ENCODE data around the gene PRND.
"Not testable (repeated sequence)": the region's sequence is repeated elsewhere in the genome, so short reads cannot be mapped to it uniquely, and the experiment has no call there.

The PRND gene

DNA sequence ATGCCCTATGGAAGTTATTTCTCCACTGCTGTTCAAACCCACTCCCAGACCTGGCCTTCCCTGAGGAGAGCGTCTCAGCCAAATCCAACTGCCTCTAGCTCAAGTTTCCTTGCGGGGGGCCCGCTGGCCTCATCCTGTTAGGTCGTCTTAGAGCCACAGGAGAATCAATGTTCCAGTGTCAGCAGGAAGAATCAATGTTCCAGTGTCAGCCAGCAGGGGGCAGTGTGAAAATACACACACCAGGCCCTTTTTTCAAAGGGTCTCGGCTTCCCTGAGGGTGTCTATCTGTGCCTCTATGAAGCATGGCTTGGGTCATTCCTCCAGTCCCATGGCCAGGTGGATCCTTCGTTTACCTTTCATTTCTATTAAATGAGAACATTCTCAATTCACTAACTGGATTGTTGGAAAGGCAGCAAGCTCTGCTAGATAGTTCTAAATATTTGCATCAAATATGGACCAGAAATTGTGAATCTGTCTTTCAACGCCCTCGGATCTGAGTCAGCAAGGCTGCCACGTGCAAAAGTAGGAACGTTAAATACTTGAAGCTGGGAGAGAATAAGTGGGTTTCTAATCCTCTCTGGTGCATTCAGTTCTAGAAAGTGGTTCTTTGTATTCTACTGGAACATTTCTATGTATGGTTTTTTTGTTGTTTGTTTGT, 19.2 kb downstream of the PRND start:
- no peak for FAIRE-seq

DNA sequence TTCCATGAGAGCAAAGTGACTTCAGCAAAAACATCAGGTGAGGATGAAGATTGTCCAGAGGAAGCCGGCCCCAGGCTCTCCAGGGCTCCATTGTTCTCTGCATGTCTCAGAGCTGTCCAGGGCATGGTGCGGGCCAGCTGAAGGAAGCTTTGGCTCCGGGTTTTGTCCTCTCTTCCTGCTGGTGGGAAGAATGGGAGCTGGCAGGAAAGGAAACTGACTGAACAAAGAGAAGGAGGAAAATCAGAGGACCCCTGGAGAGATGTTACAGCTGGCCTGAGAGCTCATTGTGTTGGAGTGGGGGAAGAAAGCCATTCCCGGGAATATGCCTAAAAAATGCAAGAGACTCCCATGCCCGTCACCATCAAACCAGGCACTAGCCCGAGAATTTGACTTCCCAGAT, 27.1 kb downstream of the PRND start:
- FAIRE-seq = no peak

DNA sequence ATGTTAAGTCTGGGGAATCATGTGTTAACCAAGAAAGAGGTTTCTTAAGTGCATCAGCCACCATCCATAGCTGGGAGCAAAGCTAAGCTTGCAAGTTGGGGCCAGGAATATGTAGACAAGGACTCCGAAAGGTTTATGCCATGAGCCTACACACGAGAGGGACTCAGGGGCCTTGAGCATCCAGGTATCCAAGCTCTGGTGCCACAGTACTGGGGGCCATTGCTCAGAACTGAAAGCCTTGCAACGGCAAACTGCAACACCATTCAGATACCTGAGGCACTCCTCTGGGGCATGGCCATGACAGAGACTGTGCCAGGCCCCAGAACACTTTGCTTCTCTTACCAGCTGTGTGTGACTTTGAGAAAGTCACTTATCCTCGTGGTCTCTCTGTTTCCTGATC, 27.6 kb downstream of the PRND start:
- FAIRE-seq = no peak

DNA sequence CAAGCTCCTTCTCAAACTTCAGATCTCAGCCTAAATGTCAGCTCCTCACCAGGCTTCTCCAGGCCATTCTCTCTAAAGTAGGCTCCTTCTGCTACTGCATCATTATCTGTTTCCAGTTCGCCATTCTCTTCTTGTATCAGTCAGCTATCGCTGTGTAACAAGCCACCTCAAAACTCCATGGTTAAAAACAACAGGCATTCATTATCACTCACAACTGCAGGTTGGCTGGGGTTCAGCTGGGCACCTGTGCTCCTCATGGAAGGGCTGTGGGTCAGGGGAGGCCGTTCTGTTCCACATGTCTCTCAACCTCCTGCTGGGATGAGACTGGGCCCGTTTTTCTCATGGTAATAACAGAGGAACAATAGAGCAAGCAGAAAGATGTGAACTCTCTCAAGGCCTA, 28.7 kb downstream of the PRND start:
- no peak for FAIRE-seq

DNA sequence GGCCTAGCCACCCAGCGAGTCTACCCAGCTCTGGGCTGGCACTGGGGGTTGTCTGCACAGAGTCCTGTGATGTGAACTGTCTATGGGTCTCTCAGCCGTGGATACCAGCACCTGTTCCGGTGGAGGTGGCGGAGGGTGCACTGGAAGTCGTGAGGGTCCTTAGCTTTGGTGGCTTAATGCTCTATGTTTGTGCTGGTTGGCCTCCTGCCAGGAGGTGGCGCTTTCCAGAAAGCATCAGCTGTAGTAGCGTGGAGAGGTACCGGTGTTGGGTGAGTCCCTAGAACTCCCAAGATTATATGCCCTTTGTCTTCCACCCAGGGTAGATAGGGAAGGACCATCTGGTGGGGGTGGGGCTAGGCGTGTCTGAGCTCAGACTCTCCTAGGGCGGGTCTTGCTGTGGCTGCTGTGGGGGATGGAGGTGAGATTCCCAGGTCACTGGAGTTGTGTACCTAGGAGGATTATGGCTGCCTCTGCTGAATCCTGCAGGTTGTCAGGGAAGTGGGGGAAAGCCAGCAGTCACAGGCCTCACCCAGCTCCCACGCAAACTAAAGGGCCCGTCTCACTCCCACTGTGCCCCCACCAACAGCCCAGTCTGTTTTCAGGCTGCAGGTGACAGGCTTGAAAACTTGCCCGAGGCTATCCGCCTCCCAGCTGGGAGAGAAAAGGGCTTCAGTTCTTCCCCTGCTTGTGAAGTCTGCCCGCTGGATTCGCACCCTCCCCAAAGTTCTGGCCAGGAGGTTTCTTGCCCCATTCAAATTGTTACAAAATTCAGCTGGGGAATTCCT, 37.6 kb downstream of the PRND start:
- FAIRE-seq = not testable (repeated sequence)

DNA sequence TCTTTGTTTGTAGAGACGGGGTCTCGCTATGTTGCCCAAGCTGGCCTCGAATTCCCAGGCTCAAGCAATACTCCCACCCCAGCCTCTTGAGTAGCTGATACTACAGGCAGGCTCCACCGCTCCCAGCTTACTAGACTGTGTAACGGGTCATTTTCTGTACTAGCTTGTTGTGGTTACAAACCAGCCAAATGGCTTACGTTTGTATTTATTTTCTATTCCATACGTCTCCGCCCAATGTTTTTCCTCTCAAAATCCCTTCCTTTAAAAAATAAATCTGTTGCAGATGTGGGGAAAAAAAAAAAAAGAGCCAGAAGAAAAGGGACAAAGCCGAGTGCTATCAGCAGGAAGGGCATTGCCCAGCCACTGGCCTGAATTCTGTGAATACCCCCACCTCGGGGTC, 41.6 kb downstream of the PRND start:
- no peak for FAIRE-seq

DNA sequence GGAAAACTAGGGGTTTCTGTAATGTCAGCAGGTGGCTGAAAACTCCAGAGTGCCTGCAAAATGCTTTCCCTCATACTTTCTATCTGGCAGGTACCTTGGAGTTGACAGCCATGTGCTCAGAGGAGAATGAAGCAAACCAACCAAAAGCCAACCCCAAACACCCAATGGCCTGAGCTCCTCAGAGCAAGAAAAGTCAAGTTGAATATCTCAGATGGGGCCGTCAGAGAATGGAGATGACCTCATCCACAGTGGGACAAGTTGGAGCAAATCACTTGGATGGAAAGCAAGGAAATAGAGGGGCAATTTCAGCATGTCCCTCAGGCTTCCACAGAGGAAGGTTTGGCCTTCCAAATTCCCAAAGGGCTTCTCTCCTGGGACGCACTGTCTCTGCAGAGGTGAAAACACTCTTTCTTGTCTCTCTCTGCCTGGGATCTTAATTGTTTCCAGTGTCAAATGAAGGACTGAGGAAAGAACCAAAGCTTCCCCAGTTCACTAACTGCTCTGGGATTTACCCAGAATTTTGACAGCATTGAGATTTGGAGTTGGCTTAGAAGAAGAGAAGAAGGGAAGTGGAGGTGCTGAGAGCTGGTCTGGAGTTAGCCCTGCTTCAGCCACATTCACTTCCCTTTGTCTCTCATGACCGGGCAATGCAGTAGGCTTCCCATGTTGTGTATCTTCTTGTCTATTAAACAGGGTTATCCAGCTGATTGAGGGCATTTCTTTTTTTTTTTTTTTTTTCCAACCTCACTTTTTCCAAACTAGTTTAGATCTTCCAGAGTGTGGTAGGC, 42.2 kb downstream of the PRND start:
- FAIRE-seq = no peak

DNA sequence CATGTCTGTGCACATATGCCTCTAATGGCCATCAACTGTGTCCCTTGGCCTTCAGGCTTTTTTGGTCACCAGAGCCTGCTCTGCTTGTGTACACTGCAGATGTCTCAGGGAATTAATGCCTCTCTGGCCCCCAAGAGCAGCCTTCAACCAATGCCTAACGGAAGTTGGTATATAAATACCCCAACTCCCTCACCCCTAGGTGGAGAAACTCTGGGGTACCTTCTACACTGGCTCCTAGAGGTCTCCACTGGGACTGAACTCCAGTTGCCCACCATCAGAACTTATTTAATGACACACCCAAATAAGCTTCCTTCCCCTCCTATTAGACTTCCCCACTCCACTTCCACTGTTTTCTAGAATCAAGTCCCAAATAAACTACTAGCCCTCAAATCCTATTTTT, 43.1 kb downstream of the PRND start:
- no peak for FAIRE-seq

DNA sequence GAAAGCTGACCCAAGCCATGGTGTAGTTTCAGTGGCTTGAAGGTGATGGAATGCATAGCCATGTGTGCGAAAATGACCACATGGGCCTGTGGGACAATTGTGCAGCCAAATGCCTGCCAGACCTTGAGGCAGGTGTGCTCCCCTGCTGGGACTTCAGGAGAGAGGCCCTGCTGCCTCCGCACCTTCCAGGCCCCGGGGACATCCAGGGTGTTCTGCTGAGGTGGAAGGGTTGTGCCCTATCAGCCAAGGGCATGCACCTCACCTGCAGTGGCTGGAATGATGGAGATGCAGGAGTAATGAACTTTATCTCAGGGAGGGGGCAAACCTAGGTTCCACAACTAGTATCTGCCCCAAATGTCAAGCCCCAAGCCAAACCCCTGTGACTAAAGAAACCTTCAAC, 44.0 kb downstream of the PRND start:
- FAIRE-seq = no peak

DNA sequence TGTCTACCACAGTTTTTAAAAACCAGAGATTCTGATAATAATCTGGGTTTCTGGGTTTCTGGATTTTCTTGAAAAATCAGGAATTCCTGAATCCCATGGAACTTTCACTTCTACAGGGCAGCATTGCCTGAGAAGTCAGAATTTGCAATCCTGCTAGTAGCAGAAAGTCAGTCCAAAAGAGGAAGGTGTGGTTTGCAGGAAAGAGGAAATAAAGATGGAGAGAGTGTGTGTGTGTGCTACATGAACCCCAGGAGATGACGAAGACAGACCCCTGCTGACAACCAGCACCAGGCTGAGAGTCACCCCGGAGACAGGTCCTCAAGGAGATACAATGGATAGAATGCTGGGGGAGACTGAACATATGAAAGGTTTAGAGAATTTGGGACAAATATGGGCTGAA, 44.9 kb downstream of the PRND start:
- no peak for FAIRE-seq

DNA sequence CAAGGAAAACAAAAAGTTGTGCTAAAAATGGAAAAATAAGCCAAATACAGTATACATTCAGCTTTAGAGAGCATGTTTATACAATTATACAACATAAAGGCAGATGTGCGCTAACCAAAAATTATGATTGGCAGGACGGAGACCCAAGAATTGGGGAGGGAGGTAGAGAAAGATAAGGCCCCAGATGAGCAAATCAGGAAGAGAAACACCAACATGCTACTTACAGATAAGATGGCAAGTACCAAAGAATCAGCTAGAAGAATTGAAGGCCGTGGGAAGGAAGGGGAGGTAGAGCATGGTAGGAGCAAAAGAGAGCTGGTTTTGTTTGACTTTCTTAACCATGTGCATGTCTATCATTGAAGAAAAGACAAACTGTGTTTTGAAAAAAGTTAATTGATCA, 45.4 kb downstream of the PRND start:
- no peak for FAIRE-seq

DNA sequence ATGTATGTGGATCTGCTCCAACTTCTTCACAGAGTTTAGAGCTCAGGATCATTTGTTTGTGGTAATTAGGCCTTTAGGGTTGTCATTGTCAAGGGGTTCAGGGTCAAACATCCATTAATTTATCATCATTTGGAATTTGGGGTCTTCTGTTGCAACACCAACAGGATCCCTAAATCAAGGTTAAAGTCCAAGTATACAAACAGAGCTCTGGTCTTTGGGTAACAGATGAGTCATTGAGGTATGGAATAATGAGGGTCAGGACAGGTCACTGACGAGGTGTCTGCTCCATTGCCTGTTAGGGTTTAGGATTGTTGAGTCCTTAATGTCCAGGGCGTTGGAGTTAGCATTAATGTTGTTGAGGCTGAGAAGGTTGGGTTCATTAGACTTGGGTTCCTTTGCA, 47.6 kb downstream of the PRND start:
- FAIRE-seq = no peak

DNA sequence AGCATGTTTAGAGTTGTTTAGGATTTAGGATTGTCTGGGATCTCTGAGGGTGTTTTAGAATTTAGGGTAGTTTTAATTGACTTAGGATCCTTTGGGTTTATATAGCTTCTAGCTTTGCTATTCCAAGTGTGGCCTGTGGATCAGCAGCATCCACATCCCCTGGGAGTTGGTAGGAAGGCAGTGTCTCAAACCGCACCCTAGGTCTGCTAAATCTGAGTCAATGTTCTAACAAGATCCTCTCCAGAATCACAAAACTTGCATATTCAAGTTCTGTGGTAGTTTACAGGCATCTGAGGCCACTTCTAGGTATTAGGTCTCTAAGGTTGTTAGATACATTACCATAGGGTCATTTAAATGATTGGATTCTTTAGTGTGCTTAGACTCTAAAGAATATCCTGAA, 48.3 kb downstream of the PRND start:
- no peak for FAIRE-seq

DNA sequence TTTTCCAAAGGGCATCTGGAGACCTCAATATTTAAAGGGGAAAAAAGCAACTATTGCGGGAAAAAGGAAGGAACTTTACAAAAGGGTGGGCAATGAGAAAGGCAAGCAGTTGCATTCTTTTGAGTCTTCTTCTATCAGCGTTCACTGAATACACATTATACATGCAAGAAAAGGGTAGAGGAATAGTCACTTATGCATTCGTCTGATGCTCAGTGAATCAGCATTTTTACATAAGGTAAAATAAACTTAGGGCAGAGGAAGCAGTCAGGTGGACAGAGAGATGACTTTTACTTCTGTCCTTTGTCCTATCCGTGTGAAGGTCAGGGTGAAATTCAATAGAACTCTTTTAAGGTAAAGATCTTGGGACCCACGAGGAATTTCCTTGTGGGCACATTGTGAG, 49.3 kb downstream of the PRND start:
- no peak for FAIRE-seq

DNA sequence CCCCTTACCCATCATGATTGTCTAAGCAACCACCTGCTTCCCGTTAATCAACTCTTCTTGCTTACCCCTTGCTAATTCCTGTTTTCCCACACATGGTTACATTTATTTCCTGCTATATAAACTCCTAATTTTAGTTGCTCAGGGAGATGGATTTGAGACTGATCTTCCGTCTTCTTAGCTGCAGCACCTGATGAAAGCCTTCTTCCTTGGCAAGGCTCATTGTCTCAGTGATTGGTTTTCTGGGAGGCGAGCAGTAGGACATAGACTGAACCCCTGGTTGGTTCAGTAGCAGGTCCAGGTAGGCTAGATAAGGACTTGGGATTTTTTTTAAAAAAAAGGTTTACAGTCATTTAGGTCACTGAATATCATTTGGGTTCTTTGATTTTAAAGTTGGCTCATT, 50.4 kb downstream of the PRND start:
- FAIRE-seq = no peak

DNA sequence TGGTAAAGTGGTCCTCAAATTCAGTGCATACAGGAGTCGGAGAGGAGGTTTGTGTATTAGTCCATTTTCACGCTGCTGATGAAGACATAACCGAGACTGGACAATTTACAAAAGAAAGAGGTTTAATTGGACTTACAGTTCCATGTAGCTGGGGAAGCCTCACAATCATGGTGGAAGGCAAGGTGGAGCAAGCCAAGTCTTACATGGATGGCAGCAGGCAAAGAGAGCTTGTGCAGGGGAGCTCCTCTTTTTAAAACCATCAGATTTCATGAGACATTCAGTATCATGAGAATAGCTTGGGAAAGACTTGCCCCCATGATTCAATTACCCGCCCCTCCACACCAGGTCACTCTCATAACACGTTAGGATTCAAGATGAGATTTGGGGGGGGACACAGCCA, 51.3 kb downstream of the PRND start:
- FAIRE-seq = not testable (repeated sequence)

DNA sequence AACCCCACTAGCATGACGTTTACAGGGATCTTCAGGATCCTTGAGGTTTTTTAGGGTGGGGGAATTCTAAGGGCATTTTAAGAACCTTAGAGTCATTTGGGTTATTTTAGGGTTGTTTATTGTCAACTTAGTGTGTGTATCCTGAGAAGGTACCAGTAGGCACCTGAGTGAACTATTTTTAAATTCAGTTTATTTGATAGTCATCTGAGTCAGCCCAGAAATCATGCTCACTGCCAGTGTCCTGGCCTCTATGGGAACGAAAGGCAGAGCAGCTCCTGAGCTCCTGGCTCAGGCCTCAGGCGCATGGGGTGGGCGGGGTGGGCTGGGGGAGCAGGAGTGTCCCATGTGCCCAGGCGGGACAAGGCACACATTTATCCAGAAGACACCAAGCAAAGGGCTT, 52.0 kb downstream of the PRND start:
- no peak for FAIRE-seq

DNA sequence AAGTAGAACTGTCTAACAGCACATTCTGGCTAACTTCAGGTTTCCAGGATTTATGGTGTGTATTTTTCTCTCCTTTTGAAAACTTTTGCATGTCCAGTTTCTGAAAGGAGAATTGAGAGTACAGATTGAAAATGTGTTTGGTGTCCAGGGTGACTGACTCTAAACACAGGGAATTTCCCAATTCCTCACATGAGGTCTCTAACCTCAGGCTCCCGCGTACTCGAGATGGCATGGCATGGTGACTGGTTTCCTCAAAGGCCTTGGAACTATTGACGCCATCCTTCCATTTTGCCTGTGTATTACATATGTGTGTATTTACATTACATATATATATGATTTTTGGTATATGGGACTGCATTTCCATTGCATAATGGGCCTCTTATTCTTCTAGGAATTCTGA, 52.5 kb downstream of the PRND start:
- no peak for FAIRE-seq

DNA sequence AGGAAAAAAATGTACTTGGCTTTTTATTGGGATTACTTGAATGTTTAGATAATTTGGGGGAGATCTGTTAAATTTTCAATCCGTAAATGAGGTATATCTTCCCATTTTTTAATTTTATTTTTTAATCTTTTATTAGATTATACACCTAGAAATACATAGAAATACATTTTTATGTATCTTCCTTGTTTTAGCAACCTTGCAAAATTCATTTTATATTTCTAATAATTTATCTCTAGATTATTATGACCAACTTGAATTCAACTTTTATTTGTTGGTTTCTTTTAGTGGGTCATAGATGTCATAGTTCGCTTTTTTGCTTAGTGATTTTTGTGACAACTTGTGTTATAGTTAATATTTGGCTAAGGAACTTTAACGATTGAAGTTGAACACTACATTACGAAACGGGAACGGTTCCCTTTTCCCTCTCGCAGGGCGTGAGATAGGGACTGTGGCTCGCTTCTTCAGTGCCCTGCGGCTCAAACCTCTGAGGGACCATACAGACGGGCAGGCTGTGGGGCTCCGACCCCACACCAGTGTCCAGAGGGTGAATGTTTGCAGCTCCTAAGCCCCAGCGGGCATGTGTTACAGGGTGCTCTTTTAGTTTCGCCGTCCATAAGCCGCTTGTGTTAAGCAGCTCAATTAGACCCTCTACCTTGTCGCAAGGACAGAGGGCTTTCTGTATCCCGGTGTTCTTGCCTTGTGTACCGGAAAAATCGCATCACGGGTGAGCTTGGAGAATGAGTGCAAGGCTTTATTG, 53.8 kb downstream of the PRND start:
- FAIRE-seq = peak; percentile 43

DNA sequence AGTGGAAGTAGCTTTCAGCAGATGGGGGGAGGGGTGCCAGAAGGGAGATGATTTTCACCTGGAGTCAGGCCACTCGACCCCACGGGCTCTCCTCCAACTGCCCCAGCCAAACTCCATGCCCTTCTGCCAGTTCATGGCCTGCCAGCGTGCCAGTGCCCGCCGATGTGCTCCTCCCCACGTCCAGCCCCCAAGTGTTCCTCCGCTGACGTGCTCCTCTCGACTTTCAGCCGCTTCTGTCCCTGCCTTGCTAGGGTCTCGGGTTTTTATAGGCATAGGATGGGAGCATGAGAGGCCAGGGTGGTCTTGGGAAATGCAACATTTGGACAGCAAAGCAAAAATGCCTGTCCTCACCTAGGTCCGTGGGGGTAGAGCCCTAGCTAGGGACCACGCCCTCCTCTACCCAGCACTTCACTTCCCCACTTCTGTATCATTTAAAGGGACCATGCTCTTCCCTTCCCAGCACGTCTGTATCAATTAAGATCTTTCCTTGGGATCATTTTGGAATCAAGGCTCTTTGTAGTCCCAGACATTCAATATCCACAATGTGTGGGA, 54.4 kb downstream of the PRND start:
- FAIRE-seq = no peak

Data from A204.1 (cell line).